Left ventricle myocardium inferior (tissue), 1 donor: Measurements from ENCODE around the gene KCP. TPM values are rescaled to one million over a fixed set of nuclear protein-coding genes. Genes with fewer than 3 reads are reported as not detected.
A peak's percentile ranks its signal among the peaks of the same experiment; 100 is the strongest.

ENCODE experiments used
- DNase-seq: peaks from one replicate; pipeline ENCODE4 v3.0.0-alpha.2; 2020
- H3K27ac ChIP-seq: fragments of 200-600 bp; replicated peaks from 2 replicates; pipeline ENCODE4 v1.8.0; 2021
- H3K27me3 ChIP-seq: fragments of 200-600 bp; 2 replicates; pipeline ENCODE4 v1.8.0; 2021; ENCODE audit warnings: low read depth
- H3K36me3 ChIP-seq: fragments of 200-600 bp; 2 replicates; pipeline ENCODE4 v1.8.0; 2021
- H3K4me1 ChIP-seq: fragments of 200-600 bp; 2 replicates; pipeline ENCODE4 v1.8.0; 2021
- H3K4me3 ChIP-seq: fragments of 200-600 bp; 2 replicates; pipeline ENCODE4 v1.8.0; 2021; ENCODE audit warnings: mild to moderate bottlenecking, moderate library complexity
- H3K9me3 ChIP-seq: fragments of 200-600 bp; replicated peaks from 2 replicates; pipeline ENCODE4 v1.8.0; 2021
- intact Hi-C: fragments of 100-400 bp; cut with micrococcal nuclease; formaldehyde crosslinking; loops from one replicate; pipeline ENCODE4 v1.11.0; 2022
- total RNA-seq: library from RNA; stranded (reverse); fragmentation: NEBNext Ultra II Directional; extraction: Animal tissue kit (Norgen Biotek cat#: 25700); gene quantifications from one replicate; pipeline ENCODE4 v1.2.1, GENCODE V29; 2021
- TF ChIP-seq, protein P1 (sequence below): fragments of 200-600 bp; IDR thresholded peaks from 2 replicates; pipeline ENCODE4 v1.8.0; 2021; ENCODE audit warnings: antibody characterized with exemption, mild to moderate bottlenecking, borderline replicate concordance
- donor health status: DM: no; HTN: yes; CAD: no; lungs with severe emphysema.

Gene KCP
- total RNA-seq, 1 donor from 2014 or later = 0.19 TPM

DNA sequence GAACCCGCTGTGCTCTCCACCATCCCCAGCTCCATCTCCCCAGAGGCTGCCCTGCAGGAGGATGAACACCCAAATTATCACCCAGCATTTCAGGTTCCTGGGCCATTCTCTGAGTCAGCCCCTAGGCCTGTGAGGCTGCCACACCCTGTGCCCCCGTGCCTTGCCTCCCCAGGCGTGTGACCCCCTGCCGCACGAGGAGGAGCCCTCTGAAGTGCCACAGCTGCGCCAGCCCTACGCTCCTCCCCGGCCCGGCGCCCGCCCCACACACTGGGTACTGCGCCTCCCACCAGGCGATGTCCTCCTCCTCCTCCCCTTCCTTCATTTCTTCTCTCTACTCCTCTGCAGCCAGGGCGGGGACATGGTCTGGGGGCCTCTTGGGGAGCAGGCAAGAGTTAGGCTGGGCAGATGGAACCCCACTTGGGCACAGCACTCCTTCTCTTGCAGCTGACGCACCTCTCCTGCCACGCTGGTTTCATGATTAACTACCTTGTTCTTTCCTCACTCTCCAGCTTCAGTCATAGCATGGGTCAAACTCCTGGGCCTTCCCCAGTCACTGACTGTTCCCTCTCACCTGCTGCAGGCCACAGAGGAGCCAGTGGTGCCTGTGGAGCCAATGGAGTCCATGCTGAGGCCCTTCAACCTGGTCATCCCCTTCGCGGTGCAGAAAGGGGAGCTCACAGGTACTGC lies 60.6 kb downstream of the KCP start:
- H3K36me3 ChIP-seq = peaks cover 99% of the 10 kb centered on the region

DNA sequence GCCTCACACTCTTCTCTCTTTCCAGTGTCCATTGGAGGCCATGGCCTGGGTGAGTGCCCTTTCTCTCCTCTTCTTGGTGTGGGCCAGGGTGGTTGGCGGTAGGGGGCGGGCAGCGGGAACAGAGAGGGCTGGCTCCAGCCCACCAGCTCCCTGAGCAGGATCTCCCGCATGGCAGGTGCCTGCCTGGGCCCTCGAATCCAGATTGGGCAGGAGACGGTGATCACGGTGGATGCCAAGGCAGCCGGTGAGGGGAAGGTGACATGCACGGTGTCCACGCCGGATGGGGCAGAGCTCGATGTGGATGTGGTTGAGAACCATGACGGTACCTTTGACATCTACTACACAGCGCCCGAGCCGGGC lies 61.4 kb downstream of the KCP start:
- H3K36me3 ChIP-seq = peaks cover 99% of the 10 kb centered on the region
- DNase-seq = no peak
- no peaks in the 10 kb centered on the region for H3K4me1 ChIP-seq
- no peaks in the 10 kb centered on the region for H3K27me3 ChIP-seq
- H3K9me3 ChIP-seq = no peaks in the 10 kb centered on the region
- H3K27ac ChIP-seq = no peak overlapping the region
- no peak overlapping the region for H3K4me3 ChIP-seq
- TF ChIP-seq, protein P1, sequence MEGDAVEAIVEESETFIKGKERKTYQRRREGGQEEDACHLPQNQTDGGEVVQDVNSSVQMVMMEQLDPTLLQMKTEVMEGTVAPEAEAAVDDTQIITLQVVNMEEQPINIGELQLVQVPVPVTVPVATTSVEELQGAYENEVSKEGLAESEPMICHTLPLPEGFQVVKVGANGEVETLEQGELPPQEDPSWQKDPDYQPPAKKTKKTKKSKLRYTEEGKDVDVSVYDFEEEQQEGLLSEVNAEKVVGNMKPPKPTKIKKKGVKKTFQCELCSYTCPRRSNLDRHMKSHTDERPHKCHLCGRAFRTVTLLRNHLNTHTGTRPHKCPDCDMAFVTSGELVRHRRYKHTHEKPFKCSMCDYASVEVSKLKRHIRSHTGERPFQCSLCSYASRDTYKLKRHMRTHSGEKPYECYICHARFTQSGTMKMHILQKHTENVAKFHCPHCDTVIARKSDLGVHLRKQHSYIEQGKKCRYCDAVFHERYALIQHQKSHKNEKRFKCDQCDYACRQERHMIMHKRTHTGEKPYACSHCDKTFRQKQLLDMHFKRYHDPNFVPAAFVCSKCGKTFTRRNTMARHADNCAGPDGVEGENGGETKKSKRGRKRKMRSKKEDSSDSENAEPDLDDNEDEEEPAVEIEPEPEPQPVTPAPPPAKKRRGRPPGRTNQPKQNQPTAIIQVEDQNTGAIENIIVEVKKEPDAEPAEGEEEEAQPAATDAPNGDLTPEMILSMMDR = no peak
- intact Hi-C loops = no loop called here

More for the DNA sequence above, 60.6 kb downstream of the KCP start:
- Histone ChIP-seq H3K27me3 (no peaks in the 10 kb centered on the region), H3K27ac (peak overlapping the region; percentile 12), H3K4me1 (no peaks in the 10 kb centered on the region), H3K9me3 (no peaks in the 10 kb centered on the region), H3K4me3 (no peak overlapping the region)
- intact Hi-C loops = no loop called here
- TF ChIP-seq, protein P1 = no peak
- DNase-seq = no peak

DNA sequence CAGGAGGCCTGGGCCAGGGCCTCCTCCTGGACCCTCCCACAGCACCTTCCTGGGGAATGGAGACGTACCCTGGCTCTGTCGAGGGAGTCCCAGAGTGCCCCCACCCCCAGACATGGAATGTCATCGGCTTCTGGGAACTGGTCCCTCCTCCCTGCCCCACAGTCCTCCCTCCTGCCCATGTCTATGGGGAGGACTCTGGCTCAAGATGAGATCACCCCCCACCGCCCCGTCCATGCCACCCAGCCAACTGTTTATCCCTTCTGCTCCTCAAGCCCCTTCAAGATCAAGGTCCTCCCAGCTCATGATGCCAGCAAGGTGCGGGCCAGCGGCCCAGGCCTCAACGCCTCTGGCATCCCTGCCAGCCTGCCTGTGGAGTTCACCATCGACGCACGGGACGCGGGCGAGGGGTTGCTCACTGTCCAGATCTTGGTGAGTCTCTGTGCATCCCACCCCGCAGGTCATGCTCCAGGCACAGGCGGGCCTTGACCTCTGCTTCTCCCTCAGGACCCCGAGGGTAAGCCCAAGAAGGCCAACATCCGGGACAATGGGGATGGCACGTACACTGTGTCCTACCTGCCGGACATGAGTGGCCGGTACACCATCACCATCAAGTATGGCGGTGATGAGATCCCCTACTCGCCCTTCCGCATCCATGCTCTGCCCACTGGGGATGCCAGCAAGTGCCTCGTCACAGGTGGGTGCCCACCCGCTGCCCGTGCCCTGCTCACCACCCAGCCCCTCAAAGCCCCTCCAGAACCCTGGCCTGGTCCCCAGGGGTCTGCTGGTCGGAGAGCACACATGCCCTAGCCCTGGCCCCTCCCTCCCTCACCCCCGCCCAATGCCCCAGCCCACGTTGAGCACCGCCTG lies 62.0 kb downstream of the KCP start:
- no peak overlapping the region for H3K27ac ChIP-seq

DNA sequence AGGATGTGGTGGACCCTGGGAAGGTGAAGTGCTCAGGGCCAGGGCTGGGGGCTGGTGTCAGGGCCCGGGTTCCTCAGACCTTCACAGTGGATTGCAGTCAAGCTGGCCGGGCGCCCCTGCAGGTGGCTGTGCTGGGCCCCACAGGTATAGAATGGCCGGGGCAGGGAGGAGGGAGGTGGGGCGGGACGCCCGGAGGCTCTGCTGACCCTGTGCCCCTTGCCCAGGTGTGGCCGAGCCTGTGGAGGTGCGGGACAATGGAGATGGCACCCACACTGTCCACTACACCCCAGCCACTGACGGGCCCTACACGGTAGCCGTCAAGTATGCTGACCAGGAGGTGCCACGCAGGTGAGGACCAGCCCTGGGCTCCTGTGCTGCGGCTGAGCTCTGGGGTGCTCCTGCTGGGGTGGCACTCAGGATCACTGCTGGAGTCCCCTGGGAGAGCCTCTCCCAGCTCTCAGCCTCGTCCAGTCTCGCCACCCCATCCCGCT lies 62.7 kb downstream of the KCP start:
- no peak for DNase-seq
- no peak overlapping the region for H3K4me3 ChIP-seq
- H3K27me3 ChIP-seq = no peaks in the 10 kb centered on the region
- H3K9me3 ChIP-seq = no peaks in the 10 kb centered on the region
- H3K27ac ChIP-seq = no peak overlapping the region
- intact Hi-C loops = no loop called here
- H3K36me3 ChIP-seq = peaks cover 99% of the 10 kb centered on the region
- no peaks in the 10 kb centered on the region for H3K4me1 ChIP-seq
- TF ChIP-seq, protein P1 = no peak

More for the DNA sequence above, 62.0 kb downstream of the KCP start:
- Histone ChIP-seq H3K4me3 (no peak overlapping the region), H3K4me1 (no peaks in the 10 kb centered on the region), H3K36me3 (peaks cover 99% of the 10 kb centered on the region), H3K9me3 (no peaks in the 10 kb centered on the region), H3K27me3 (no peaks in the 10 kb centered on the region)
- intact Hi-C loops = no loop called here
- DNase-seq = no peak
- TF ChIP-seq, protein P1 = no peak

DNA sequence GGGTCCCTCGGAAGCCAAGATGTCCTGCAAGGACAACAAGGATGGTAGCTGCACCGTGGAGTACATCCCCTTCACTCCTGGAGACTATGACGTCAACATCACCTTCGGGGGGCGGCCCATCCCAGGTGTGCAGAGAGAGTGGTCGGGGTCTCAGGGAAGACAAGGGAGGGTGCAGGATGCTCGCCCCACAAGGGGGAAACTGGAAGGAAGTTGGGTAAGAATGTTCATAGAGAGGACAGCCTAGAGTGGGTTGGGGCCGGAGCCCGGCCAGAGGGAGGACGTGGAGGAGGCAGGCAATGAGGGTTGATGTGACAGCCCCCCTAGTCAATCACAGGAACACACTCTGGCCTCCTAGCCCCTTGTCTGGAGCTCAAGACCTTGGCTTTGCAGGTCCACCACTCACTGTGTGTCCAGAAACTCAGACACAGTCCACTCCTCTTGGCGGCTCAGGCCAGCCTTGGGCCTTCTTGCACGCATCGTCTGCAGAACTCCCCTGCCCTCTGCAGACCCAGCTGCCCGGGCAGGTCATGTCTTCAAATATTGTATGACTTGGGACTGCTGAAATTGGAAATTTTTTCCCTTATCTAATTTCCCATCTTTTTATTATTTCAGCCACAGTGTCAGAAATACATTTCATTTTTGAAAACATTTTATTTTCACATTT lies 63.6 kb downstream of the KCP start:
- DNase-seq = no peak
- Histone ChIP-seq H3K4me1 (peaks cover 3% of the 10 kb centered on the region), H3K36me3 (peaks cover 99% of the 10 kb centered on the region), H3K27me3 (no peaks in the 10 kb centered on the region), H3K4me3 (no peak overlapping the region), H3K27ac (no peak overlapping the region), H3K9me3 (no peaks in the 10 kb centered on the region)
- intact Hi-C loops = no loop called here
- TF ChIP-seq, protein P1 = no peak
